Smooth muscle cell of the pulmonary artery (primary cell): ENCODE data around the gene SYTL3. TPM values are rescaled to one million over a fixed set of nuclear protein-coding genes. Genes with fewer than 3 reads are reported as not detected.

Source experiments
- total RNA-seq: library from RNA; depleted of rRNA; stranded (reverse); fragments of >200 nt; gene quantifications from 2 replicates; pipeline ENCODE4 v1.2.3, GENCODE V29; 2014

SYTL3 gene
- total RNA-seq: 1.8 and 2.0 TPM in 2 replicates

GRCh38 chr6:158649289-158650143 is at the start of gene SYTL3:
Gene SYTL3 (plus strand): TSS chr6:158650054. CDS start chr6:158663269, 13,215 bp downstream.

GRCh38 chr6:158644231-158645063 is 5.4 kb upstream of the SYTL3 start, which contains the start of gene DYNLT1:
Gene DYNLT1 (minus strand): TSS chr6:158644743. CDS start chr6:158644708, 35 bp downstream.

Other genes starting within 250 kb of the SYTL3 start
- gene TMEM181, start 90.0 kb upstream of the SYTL3 start, total RNA-seq: 57.4 and 59.8 TPM in 2 replicates
- gene DYNLT1, start 5.3 kb upstream of the SYTL3 start, total RNA-seq: 34.3 and 45.2 TPM in 2 replicates
- 28.2 and 67.6 TPM in 2 replicates for gene EZR, start 169.3 kb downstream of the SYTL3 start, total RNA-seq